SK-N-SH (cell line): ENCODE data around the gene THY1. TPM values are rescaled to one million over a fixed set of nuclear protein-coding genes. Genes with fewer than 3 reads are reported as not detected.

Experiments used
- CTCF ChIA-PET: fragments of 300-600, 350-600 bp; formaldehyde crosslinking; extraction: SDS; loops from one replicate; lab custom pipeline; 2021; lab: Yijun Ruan, JAX
- POLR2A ChIA-PET: fragments of 350-600 bp; sonication (Branson Sonifier 250); formaldehyde crosslinking; extraction: SDS; loops from one replicate; lab custom pipeline; 2020; ENCODE audit warnings: antibody characterized with exemption, inconsistent platforms; lab: Yijun Ruan, JAX
- DNase-seq: peaks from one replicate; pipeline ENCODE4 v3.0.0; 2012
- H2AFZ ChIP-seq: fragments of 200-600 bp; sonication (generic); 2 replicates; pipeline ENCODE4 v1.8.1; 2016; ENCODE audit warnings: antibody characterized with exemption, mild to moderate bottlenecking, low read depth
- H3F3A ChIP-seq: fragments of 200-600 bp; sonication (generic); replicated peaks from 2 replicates; pipeline ENCODE3; 2016; ENCODE audit warnings: antibody characterized with exemption, mild to moderate bottlenecking; ENCODE audit not compliant: insufficient read depth
- H3K27ac ChIP-seq, 2 experiments: fragments of 200-500 bp in 1 of 2; fragments of 200-600 bp in 1 of 2; sonication (Bioruptor generic) in 1 of 2; sonication (generic), shearing (Covaris generic) in 1 of 2; 2 replicates each; pipeline versions ENCODE4 v1.5.1 to v1.6.1; 2014 to 2016; ENCODE audit warnings: low read depth in 2 of 2, inconsistent platforms in 1 of 2, low read length in 1 of 2, mild to moderate bottlenecking in 1 of 2, mixed read lengths in 1 of 2
- H3K27me3 ChIP-seq: fragments of 200-600 bp; sonication (generic), shearing (Covaris generic); 2 replicates; pipeline ENCODE4 v1.6.1; 2016; ENCODE audit warnings: mixed run types; ENCODE audit not compliant: insufficient read depth
- H3K36me3 ChIP-seq, 2 experiments: fragments of 200-500 bp in 1 of 2; fragments of 200-600 bp in 1 of 2; sonication (Bioruptor generic) in 1 of 2; sonication (generic) in 1 of 2; replicated peaks in 1 of 2; 2 replicates each; pipeline versions ENCODE3 to v1.5.1; 2014 to 2016; ENCODE audit warnings: low read length in 1 of 2, mild to moderate bottlenecking in 1 of 2; ENCODE audit not compliant: insufficient read depth in 2 of 2, control insufficient read depth in 1 of 2
- H3K4me1 ChIP-seq, 2 experiments: fragments of 200-500 bp in 1 of 2; fragments of 200-600 bp in 1 of 2; sonication (Bioruptor generic) in 1 of 2; sonication (generic), shearing (Covaris generic) in 1 of 2; 2 replicates each; pipeline versions ENCODE4 v1.5.1 to v1.6.1; 2014 to 2016; ENCODE audit warnings: low read depth in 1 of 2, low read length in 1 of 2, mixed run types in 1 of 2; ENCODE audit not compliant: insufficient read depth in 2 of 2, control insufficient read depth in 1 of 2
- H3K4me2 ChIP-seq: fragments of 200-600 bp; sonication (generic), shearing (Covaris generic); 2 replicates; pipeline ENCODE4 v1.6.1; 2017; ENCODE audit warnings: mixed run types
- H3K4me3 ChIP-seq, 2 experiments: fragments of 200-500 bp in 1 of 2; fragments of 200-600 bp in 1 of 2; sonication (Bioruptor generic) in 1 of 2; sonication (generic), shearing (Covaris generic) in 1 of 2; 2 replicates each; pipeline versions ENCODE4 v1.5.1 to v1.8.1; 2014 to 2016; ENCODE audit warnings: low read depth in 2 of 2, inconsistent platforms in 1 of 2, low read length in 1 of 2, mild to moderate bottlenecking in 1 of 2, mixed read lengths in 1 of 2, moderate library complexity in 1 of 2
- H3K79me2 ChIP-seq: fragments of 200-600 bp; sonication (generic); 2 replicates; pipeline ENCODE4 v1.8.1; 2017; ENCODE audit warnings: mild to moderate bottlenecking; ENCODE audit not compliant: insufficient read depth
- H3K9ac ChIP-seq: fragments of 200-600 bp; sonication (generic); 2 replicates; pipeline ENCODE4 v1.6.1; 2017; ENCODE audit warnings: mixed run types
- H3K9me2 ChIP-seq: fragments of 200-600 bp; sonication (generic); 2 replicates; pipeline ENCODE4 v1.6.1; 2017; ENCODE audit warnings: mixed run types
- H3K9me3 ChIP-seq: fragments of 200-600 bp; sonication (generic); 2 replicates; pipeline ENCODE4 v1.6.1; 2017; ENCODE audit warnings: mixed run types, mild to moderate bottlenecking, moderate library complexity
- H4K20me1 ChIP-seq: fragments of 200-600 bp; sonication (generic); 2 replicates; pipeline ENCODE4 v1.6.1; 2017; ENCODE audit warnings: mild to moderate bottlenecking, mixed run types; ENCODE audit not compliant: insufficient read depth
- EP300 ChIP-seq, 2 experiments: IDR thresholded peaks; 2 replicates each; pipeline versions ENCODE4 v1.4.0 to v1.6.1; 2012; ENCODE audit warnings: borderline replicate concordance in 1 of 2, low read depth in 1 of 2, low read length in 1 of 2
- EZH2phosphoT487 ChIP-seq: fragments of 200-600 bp; sonication (generic); IDR thresholded peaks from 2 replicates; pipeline ENCODE4 v1.6.1; 2017; ENCODE audit warnings: low read depth, mixed run types, mild to moderate bottlenecking, antibody characterized with exemption, moderate library complexity, borderline replicate concordance
- FOSL2 ChIP-seq: IDR thresholded peaks from 2 replicates; pipeline ENCODE4 v1.4.0; 2012; ENCODE audit warnings: low read depth, mild to moderate bottlenecking, moderate library complexity, borderline replicate concordance
- FOXJ3 ChIP-seq: sonication (generic); formaldehyde crosslinking; IDR thresholded peaks from 2 replicates; pipeline ENCODE4 v1.5.1; 2020; ENCODE audit warnings: mild to moderate bottlenecking, missing genetic modification reagents
- PBX3 ChIP-seq: IDR thresholded peaks from 2 replicates; pipeline ENCODE4; 2012
- TEAD4 ChIP-seq: IDR thresholded peaks from 2 replicates; pipeline ENCODE4 v1.4.0; 2012; ENCODE audit warnings: mild to moderate bottlenecking, borderline replicate concordance; ENCODE audit not compliant: insufficient read depth
- WGBS: methylation state at CpG from one replicate; pipeline ENCODE4 v1.1.6; 2017; ENCODE audit warnings: low lambda C conversion rate; 5-methylcytosine and 5-hydroxymethylcytosine counted together
- polyA plus RNA-seq, 3 experiments: library from polyadenylated mRNA; depleted of rRNA; stranded (reverse); fragments of >200 nt; gene quantifications; 2 replicates each; pipeline ENCODE4 v1.2.3, GENCODE V29; 2012

THY1 gene
- polyA plus RNA-seq, 1 of the 3 experiments (the other 2 are of a cell fraction), result 1,091 TPM

GRCh38 chr11:119469506-119469905 is 46.5 kb upstream of the THY1 start:
- H3K4me2 ChIP-seq, result no peak overlapping the region
- ChIA-PET POLR2A (no interaction called here), CTCF (interaction anchor here (1.1 to 16.3 kb wide), 5 partner anchors 10 to 114 kb away, joined by 3 to 390 read pairs (median 5); partner anchors contain the start of gene USP2)
- no peak overlapping the region for H3K9ac ChIP-seq
- no peak overlapping the region for H3K27ac ChIP-seq
- H3K27me3 ChIP-seq, result no peaks in the 10 kb centered on the region
- H3K9me3 ChIP-seq, result peaks cover 12% of the 10 kb centered on the region; the same call in 1 of the 2 replicates
- TF ChIP-seq PBX3, result no peak
- no peak overlapping the region for H2AFZ ChIP-seq
- H3K4me3 ChIP-seq, result no peak overlapping the region
- WGBS, result 75% methylated on average over 2 of the region's 3 CpGs
- H3K9me2 ChIP-seq, result no peaks in the 10 kb centered on the region
- DNase-seq, result no peak
- no peaks in the 10 kb centered on the region for H4K20me1 ChIP-seq
- H3K36me3 ChIP-seq, result no peaks in the 10 kb centered on the region
- no peaks in the 10 kb centered on the region for H3K79me2 ChIP-seq
- peaks cover 19 to 23% of the 10 kb centered on the region in 2 experiments; a peak in 3 of 4 replicates for H3K4me1 ChIP-seq
- no peaks in the 10 kb centered on the region for H3F3A ChIP-seq

- no peak for TF ChIP-seq FOXJ3
- no peak for TF ChIP-seq FOSL2
- no peak for TF ChIP-seq TEAD4
- Histone ChIP-seq H3K79me2 (no peaks in the 10 kb centered on the region), H3K9ac (no peak overlapping the region), H3K4me3 (no peak overlapping the region), H3K9me3 (peaks cover 12% of the 10 kb centered on the region; the same call in 1 of the 2 replicates), H2AFZ (no peak overlapping the region), H3K4me2 (no peak overlapping the region), H4K20me1 (no peaks in the 10 kb centered on the region), H3K36me3 (no peaks in the 10 kb centered on the region), H3K9me2 (no peaks in the 10 kb centered on the region), H3K27me3 (no peaks in the 10 kb centered on the region), H3F3A (no peaks in the 10 kb centered on the region), H3K4me1 (peaks cover 19 to 20% of the 10 kb centered on the region in 2 experiments; a peak in 3 of 4 replicates), H3K27ac (no peak overlapping the region)
- 54% methylated on average over 2 of the region's 2 CpGs for WGBS
- ChIA-PET CTCF (interaction anchor here (2.1 to 4.6 kb wide), 2 partner anchors 94 to 113 kb away, joined by 8 to 22 read pairs; no protein-coding TSS in a partner anchor), POLR2A (no interaction called here)
- no peak for DNase-seq
Measured at GRCh38 chr11:119468511-119468910, 45.5 kb upstream of the THY1 start.

GRCh38 chr11:119461229-119461963 is 38.4 kb upstream of the THY1 start:
- 27% methylated on average over 4 of the region's 4 CpGs for WGBS
- H3K9ac ChIP-seq, result no peak overlapping the region
- DNase-seq, result no peak

More at GRCh38 chr11:119461229-119461963, 38.4 kb upstream of the THY1 start:
- CTCF ChIA-PET, result interaction anchor here (0.7 to 4.5 kb wide), 5 partner anchors 13 to 145 kb away, joined by 3 to 29 read pairs (median 10); no protein-coding TSS in a partner anchor
- no peaks in the 10 kb centered on the region for H3K36me3 ChIP-seq
- TF ChIP-seq EZH2phosphoT487 (no peak), EP300 (IDR thresholded peaks at IDR 0.05; ENCODE audit: borderline replicate concordance in 1 of 2, low read depth in 1 of 2, low read length in 1 of 2) (peak in 1 of 2 experiments; percentile 24; a peak in 1 of 4 replicates)
- H2AFZ ChIP-seq, result peak overlapping the region; percentile 80
- peaks cover 12% of the 10 kb centered on the region; the same call in 1 of the 2 replicates for H3K9me3 ChIP-seq
- no peaks in the 10 kb centered on the region for H3K79me2 ChIP-seq
- H3K4me3 ChIP-seq, result no peak overlapping the region
- H3K9me2 ChIP-seq, result no peaks in the 10 kb centered on the region
- peak overlapping the region in 1 of 2 experiments; percentile 79; a peak in 2 of 4 replicates for H3K27ac ChIP-seq
- H3K27me3 ChIP-seq, result no peaks in the 10 kb centered on the region
- H4K20me1 ChIP-seq, result no peaks in the 10 kb centered on the region
- peak overlapping the region; percentile 20; the same call in 1 of the 2 replicates for H3K4me2 ChIP-seq
- peaks cover 6% of the 10 kb centered on the region for H3F3A ChIP-seq
- H3K4me1 ChIP-seq, result peaks cover 10 to 19% of the 10 kb centered on the region in 2 experiments; a peak in 3 of 4 replicates
- POLR2A ChIA-PET, result interaction anchor here (0.7 kb wide), 1 partner anchor 283 kb away, joined by 3 read pairs; no protein-coding TSS in a partner anchor
